Tibial nerve (tissue), 3 donors: ENCODE measurements around the gene TEX2.

ENCODE experiments used
- CTCF ChIP-seq, 5 experiments: fragments of 200-600 bp in 3 of 5; fragments of 450-650 bp in 2 of 5; sonication (generic) in 3 of 5; IDR thresholded peaks; one replicate each; pipeline ENCODE4 v1.5.1; 2016 to 2019; ENCODE audit warnings: antibody characterized with exemption in 5 of 5, mild to moderate bottlenecking in 3 of 5, moderate library complexity in 2 of 5
- POLR2A ChIP-seq, 2 donors: fragments of 450-650 bp; IDR thresholded peaks; one replicate each; pipeline ENCODE4 v1.6.1; 2017; ENCODE audit warnings: antibody characterized with exemption in 2 of 2, mild to moderate bottlenecking in 2 of 2, moderate library complexity in 2 of 2

DNA sequence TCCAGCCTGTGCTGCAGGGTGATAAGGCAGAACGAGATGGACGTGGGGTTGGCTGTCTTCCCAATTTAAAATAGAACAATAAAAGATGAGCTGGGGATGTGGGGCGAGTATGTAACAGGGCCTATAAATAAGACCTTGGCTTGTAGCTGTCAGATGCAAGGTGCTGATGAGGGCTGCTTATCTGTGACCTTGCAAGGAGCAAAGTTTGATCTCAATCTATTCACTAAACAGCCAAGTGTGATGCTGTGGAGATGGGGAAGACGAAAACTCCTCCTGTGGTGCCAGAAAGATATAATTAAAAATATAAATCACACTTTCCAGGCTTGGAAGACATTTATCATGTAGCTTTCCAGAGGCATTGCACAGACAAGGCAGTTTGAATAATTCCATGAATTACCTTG, 26.7 kb upstream of the TEX2 start:
- TF ChIP-seq CTCF (IDR thresholded peaks at IDR 0.05) (no peak), POLR2A (IDR thresholded peaks at IDR 0.05) (no peak)
